ENCODE measurements around the gene ANKK1. TPM values are rescaled to one million over a fixed set of nuclear protein-coding genes. Genes with fewer than 3 reads are reported as not detected.

Gene ANKK1
- total RNA-seq, 1 donor: not detected

DNA sequence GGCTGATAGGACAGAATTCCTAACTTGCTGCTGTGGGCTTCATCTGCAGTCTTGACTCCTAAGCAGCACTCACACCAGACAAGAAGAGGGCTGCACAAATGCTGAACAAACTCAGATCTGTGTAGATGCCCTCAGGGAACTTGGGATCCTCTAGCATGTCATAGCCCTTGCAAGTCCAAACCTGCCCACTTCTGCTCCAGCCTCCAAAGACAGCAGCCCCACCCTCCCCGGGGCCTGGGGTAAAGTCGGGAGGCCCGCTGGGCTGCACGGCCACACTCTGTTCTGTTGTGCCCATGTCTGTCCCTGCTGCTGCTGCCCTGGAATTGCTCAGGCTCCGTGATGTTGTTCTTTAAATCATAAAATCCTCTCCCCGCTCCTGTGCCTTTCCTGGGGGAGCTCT, 59.4 kb downstream of the ANKK1 start:
- no peak for DNase-seq (ENCODE audit: low read depth)
- H3K4me3 ChIP-seq (ENCODE audit: low read depth, low read length): no peak overlapping the region
- TF ChIP-seq, protein P1, sequence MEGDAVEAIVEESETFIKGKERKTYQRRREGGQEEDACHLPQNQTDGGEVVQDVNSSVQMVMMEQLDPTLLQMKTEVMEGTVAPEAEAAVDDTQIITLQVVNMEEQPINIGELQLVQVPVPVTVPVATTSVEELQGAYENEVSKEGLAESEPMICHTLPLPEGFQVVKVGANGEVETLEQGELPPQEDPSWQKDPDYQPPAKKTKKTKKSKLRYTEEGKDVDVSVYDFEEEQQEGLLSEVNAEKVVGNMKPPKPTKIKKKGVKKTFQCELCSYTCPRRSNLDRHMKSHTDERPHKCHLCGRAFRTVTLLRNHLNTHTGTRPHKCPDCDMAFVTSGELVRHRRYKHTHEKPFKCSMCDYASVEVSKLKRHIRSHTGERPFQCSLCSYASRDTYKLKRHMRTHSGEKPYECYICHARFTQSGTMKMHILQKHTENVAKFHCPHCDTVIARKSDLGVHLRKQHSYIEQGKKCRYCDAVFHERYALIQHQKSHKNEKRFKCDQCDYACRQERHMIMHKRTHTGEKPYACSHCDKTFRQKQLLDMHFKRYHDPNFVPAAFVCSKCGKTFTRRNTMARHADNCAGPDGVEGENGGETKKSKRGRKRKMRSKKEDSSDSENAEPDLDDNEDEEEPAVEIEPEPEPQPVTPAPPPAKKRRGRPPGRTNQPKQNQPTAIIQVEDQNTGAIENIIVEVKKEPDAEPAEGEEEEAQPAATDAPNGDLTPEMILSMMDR (IDR thresholded peaks at IDR 0.05; ENCODE audit: insufficient read depth, low read length): no peak

DNA sequence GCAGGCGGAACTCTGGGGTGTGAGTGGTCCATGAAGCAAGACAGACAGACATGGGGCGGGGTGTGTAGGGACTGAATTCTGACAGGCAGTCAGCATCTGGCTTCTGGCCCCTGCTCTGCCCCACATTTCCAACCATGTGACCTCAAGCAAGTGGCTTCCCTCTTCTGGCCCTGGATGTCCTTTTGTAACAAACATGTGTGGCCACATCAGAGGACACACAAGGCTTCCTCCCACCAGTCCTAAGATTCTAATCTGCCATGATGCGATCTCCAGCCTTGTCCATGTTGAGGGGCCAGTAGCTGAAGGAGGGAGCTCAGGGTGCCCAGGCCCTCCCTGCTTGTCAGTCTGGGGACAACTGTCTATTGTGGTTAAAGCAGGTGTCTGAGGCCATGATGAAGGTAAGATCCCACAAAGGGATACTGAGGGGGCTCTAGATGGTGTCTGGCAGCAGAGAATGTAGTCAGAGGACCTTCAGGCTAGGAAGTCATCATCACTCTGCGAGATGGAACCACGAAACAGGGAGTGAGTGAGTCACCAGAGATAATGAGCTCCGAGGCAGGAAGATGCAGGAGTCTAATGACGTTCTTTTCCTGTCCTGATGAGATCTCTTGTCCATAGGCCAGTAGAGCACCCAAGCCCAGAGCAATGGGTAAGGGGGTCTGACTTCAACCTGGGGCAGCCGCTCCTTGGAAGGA, 60.2 kb downstream of the ANKK1 start:
- no peak overlapping the region for H3K4me3 ChIP-seq (ENCODE audit: low read depth, low read length)
- TF ChIP-seq, protein P1 (IDR thresholded peaks at IDR 0.05; ENCODE audit: insufficient read depth, low read length): no peak
- DNase-seq (ENCODE audit: low read depth): peak; percentile 4

DNA sequence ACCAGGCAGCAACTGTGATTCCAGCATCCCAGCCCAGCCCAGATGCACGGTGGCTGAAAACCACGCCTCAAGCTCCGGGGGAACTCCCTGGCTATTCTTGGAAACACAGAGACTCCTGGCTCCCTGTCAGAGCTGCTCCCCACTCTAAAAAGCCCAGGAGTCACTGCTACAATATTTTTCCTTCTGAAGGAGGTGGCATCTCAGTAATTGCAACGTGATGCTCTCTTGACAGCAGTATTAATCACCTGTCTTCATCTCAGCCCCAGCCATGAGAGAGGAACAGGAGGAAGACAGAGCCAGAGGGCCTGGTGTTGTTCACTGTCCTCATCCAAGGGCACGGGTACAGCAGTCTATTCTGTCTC, 60.7 kb downstream of the ANKK1 start:
- no peak overlapping the region for H3K4me3 ChIP-seq (ENCODE audit: low read depth, low read length)
- TF ChIP-seq, protein P1 (IDR thresholded peaks at IDR 0.05; ENCODE audit: insufficient read depth, low read length): no peak
- no peak for DNase-seq (ENCODE audit: low read depth)

DNA sequence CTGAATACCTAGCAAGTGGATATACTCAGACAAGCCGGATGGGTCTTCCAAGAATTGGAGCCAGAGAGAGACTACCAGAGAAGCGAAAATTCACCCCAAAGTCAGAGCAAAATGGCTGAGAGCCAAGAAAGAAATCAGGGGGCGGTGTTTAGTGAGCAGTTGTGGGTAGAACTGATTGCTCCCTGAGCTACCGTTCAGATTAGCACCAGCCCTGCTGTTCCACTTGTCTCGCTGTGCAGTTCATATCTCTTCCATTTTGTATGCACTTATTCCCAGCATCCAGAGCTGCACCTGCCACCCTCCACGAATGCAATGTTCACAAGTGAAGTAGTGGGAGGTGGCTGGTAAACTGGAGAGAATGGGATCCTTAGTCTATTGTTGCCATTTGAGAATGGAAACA, 62.2 kb downstream of the ANKK1 start:
- TF ChIP-seq, protein P1 (IDR thresholded peaks at IDR 0.05; ENCODE audit: insufficient read depth, low read length): no peak
- DNase-seq (ENCODE audit: low read depth): no peak
- no peak overlapping the region for H3K4me3 ChIP-seq (ENCODE audit: low read depth, low read length)

Small RNAs within 50 kb of the gene (small RNA-seq; reads per million reads assigned to genes)
- not detected for gene MIR4301

Other genes starting within 250 kb of the ANKK1 start
- 9.8 and 12.7 TPM in 2 replicates for gene TTC12, start 73.2 kb upstream of the ANKK1 start, total RNA-seq (ENCODE audit: low replicate concordance)
- gene DRD2, start 87.6 kb downstream of the ANKK1 start, total RNA-seq (ENCODE audit: low replicate concordance): not detected in 2 replicates

All from fibroblast of the aortic adventitia (primary cell).